ENCODE measurements around the gene ALG11.
"Not testable (repeated sequence)": the region's sequence is repeated elsewhere in the genome, so short reads cannot be mapped to it uniquely, and the experiment has no call there.

The ALG11 gene

GRCh38 chr13:52051400-52051799 is 39.2 kb downstream of the ALG11 start:
- DNase-seq = no peak
- Histone ChIP-seq H3K18ac (ENCODE audit: low read depth in 1 of 2, low read length in 2 of 2) (no peak overlapping the region), H3K4me1 (ENCODE audit: control insufficient read depth, insufficient read depth, low read depth, low read length) (no peaks in the 10 kb centered on the region), H2BK12ac (ENCODE audit: low read length in 2 of 2) (no peak overlapping the region), H3K9ac (ENCODE audit: low read length) (no peak overlapping the region), H4K91ac (ENCODE audit: low read length) (no peak overlapping the region), H3K9me3 (ENCODE audit: control insufficient read depth, low read length) (peaks cover 2% of the 10 kb centered on the region), H3K4me2 (ENCODE audit: low read length, poor library complexity, severe bottlenecking) (no peak overlapping the region), H2BK5ac (ENCODE audit: low read depth, low read length, poor library complexity, severe bottlenecking) (no peak overlapping the region), H3K27me3 (ENCODE audit: control insufficient read depth in 1 of 2, insufficient read depth in 1 of 2, low read length in 2 of 2) (no peaks in the 10 kb centered on the region), H2AK5ac (ENCODE audit: low read length, severe bottlenecking) (no peak overlapping the region), H4K8ac (ENCODE audit: low read length) (no peak overlapping the region), H3K4ac (ENCODE audit: low read depth in 1 of 2, low read length in 2 of 2) (no peak overlapping the region), H2AFZ (ENCODE audit: low read depth, low read length) (no peak overlapping the region), H3K36me3 (ENCODE audit: control insufficient read depth in 1 of 2, insufficient read depth in 2 of 2, low read depth in 1 of 2, low read length in 2 of 2) (no peaks in the 10 kb centered on the region), H3K14ac (ENCODE audit: low read length in 2 of 2) (no peak overlapping the region), H2BK120ac (ENCODE audit: low read depth, low read length) (no peak overlapping the region), H3K4me3 (ENCODE audit: insufficient read depth in 1 of 2, low read depth in 1 of 2, low read length in 2 of 2) (no peak overlapping the region), H3K79me1 (replicated peaks; ENCODE audit: low read length, poor library complexity, severe bottlenecking) (no peaks in the 10 kb centered on the region), H3K23ac (ENCODE audit: low read length in 2 of 2) (no peak overlapping the region), H3K27ac (ENCODE audit: low read length, poor library complexity, severe bottlenecking) (no peak overlapping the region), H2BK15ac (ENCODE audit: low read depth, poor library complexity, severe bottlenecking) (no peak overlapping the region)
- WGBS = 82% methylated on average over 7 of the region's 7 CpGs

GRCh38 chr13:52053460-52053859 is 41.3 kb downstream of the ALG11 start:
- no peaks in the 10 kb centered on the region for H3K4me1 ChIP-seq (ENCODE audit: control insufficient read depth, insufficient read depth, low read depth, low read length)
- no peak overlapping the region for H2BK120ac ChIP-seq (ENCODE audit: low read depth, low read length)
- no peak overlapping the region for H3K4me3 ChIP-seq (ENCODE audit: insufficient read depth in 1 of 2, low read depth in 1 of 2, low read length in 2 of 2)
- H3K79me1 ChIP-seq (replicated peaks; ENCODE audit: low read length, poor library complexity, severe bottlenecking) = no peaks in the 10 kb centered on the region
- H4K8ac ChIP-seq (ENCODE audit: low read length) = no peak overlapping the region
- no peak overlapping the region for H3K4me2 ChIP-seq (ENCODE audit: low read length, poor library complexity, severe bottlenecking)
- H3K23ac ChIP-seq (ENCODE audit: low read length in 2 of 2) = no peak overlapping the region
- H3K9me3 ChIP-seq (ENCODE audit: control insufficient read depth, low read length) = peaks cover 2% of the 10 kb centered on the region
- no peak overlapping the region for H3K14ac ChIP-seq (ENCODE audit: low read length in 2 of 2)
- no peaks in the 10 kb centered on the region for H3K27me3 ChIP-seq (ENCODE audit: control insufficient read depth in 1 of 2, insufficient read depth in 1 of 2, low read length in 2 of 2)
- no peak overlapping the region for H3K18ac ChIP-seq (ENCODE audit: low read depth in 1 of 2, low read length in 2 of 2)
- 29% methylated on average over 4 of the region's 4 CpGs for WGBS
- H4K91ac ChIP-seq (ENCODE audit: low read length) = no peak overlapping the region
- no peak overlapping the region for H3K9ac ChIP-seq (ENCODE audit: low read length)
- H3K4ac ChIP-seq (ENCODE audit: low read depth in 1 of 2, low read length in 2 of 2) = no peak overlapping the region
- no peak overlapping the region for H2AFZ ChIP-seq (ENCODE audit: low read depth, low read length)
- H2BK15ac ChIP-seq (ENCODE audit: low read depth, poor library complexity, severe bottlenecking) = no peak overlapping the region
- no peak overlapping the region for H2BK12ac ChIP-seq (ENCODE audit: low read length in 2 of 2)
- no peaks in the 10 kb centered on the region for H3K36me3 ChIP-seq (ENCODE audit: control insufficient read depth in 1 of 2, insufficient read depth in 2 of 2, low read depth in 1 of 2, low read length in 2 of 2)
- peak; percentile 6 for DNase-seq
- no peak overlapping the region for H3K27ac ChIP-seq (ENCODE audit: low read length, poor library complexity, severe bottlenecking)
- H2BK5ac ChIP-seq (ENCODE audit: low read depth, low read length, poor library complexity, severe bottlenecking) = no peak overlapping the region
- no peak overlapping the region for H2AK5ac ChIP-seq (ENCODE audit: low read length, severe bottlenecking)

GRCh38 chr13:52061064-52061463 is 48.9 kb downstream of the ALG11 start:
- not testable (repeated sequence) for H2BK5ac ChIP-seq (ENCODE audit: low read depth, low read length, poor library complexity, severe bottlenecking); H3K14ac ChIP-seq (ENCODE audit: low read length in 2 of 2); H2AK5ac ChIP-seq (ENCODE audit: low read length, severe bottlenecking); H3K4me3 ChIP-seq (ENCODE audit: insufficient read depth in 1 of 2, low read depth in 1 of 2, low read length in 2 of 2); H3K4me1 ChIP-seq (ENCODE audit: control insufficient read depth, insufficient read depth, low read depth, low read length); H4K8ac ChIP-seq (ENCODE audit: low read length); H3K36me3 ChIP-seq (ENCODE audit: control insufficient read depth in 1 of 2, insufficient read depth in 2 of 2, low read depth in 1 of 2, low read length in 2 of 2); H4K91ac ChIP-seq (ENCODE audit: low read length); H2BK12ac ChIP-seq (ENCODE audit: low read length in 2 of 2); H3K4ac ChIP-seq (ENCODE audit: low read depth in 1 of 2, low read length in 2 of 2); H2AFZ ChIP-seq (ENCODE audit: low read depth, low read length); H2BK15ac ChIP-seq (ENCODE audit: low read depth, poor library complexity, severe bottlenecking); H3K27me3 ChIP-seq (ENCODE audit: control insufficient read depth in 1 of 2, insufficient read depth in 1 of 2, low read length in 2 of 2); H3K79me1 ChIP-seq (replicated peaks; ENCODE audit: low read length, poor library complexity, severe bottlenecking); H3K27ac ChIP-seq (ENCODE audit: low read length, poor library complexity, severe bottlenecking); H2BK120ac ChIP-seq (ENCODE audit: low read depth, low read length); H3K4me2 ChIP-seq (ENCODE audit: low read length, poor library complexity, severe bottlenecking); DNase-seq; H3K9ac ChIP-seq (ENCODE audit: low read length); H3K23ac ChIP-seq (ENCODE audit: low read length in 2 of 2); H3K18ac ChIP-seq (ENCODE audit: low read depth in 1 of 2, low read length in 2 of 2)
- 97% methylated on average over 3 of the region's 3 CpGs for WGBS
- peaks cover 10% of the 10 kb centered on the region for H3K9me3 ChIP-seq (ENCODE audit: control insufficient read depth, low read length)

- Histone ChIP-seq H2BK12ac (ENCODE audit: low read length in 2 of 2) (no peak overlapping the region), H2BK5ac (ENCODE audit: low read depth, low read length, poor library complexity, severe bottlenecking) (no peak overlapping the region)
These were observed 49.4 kb downstream of the ALG11 start for GRCh38 chr13:52061587-52061986.

More at GRCh38 chr13:52061587-52061986, 49.4 kb downstream of the ALG11 start:
- DNase-seq = no peak
- Histone ChIP-seq H2AK5ac (ENCODE audit: low read length, severe bottlenecking) (no peak overlapping the region), H3K27ac (ENCODE audit: low read length, poor library complexity, severe bottlenecking) (no peak overlapping the region), H3K9me3 (ENCODE audit: control insufficient read depth, low read length) (peaks cover 12% of the 10 kb centered on the region), H3K9ac (ENCODE audit: low read length) (no peak overlapping the region), H3K4me2 (ENCODE audit: low read length, poor library complexity, severe bottlenecking) (no peak overlapping the region), H3K18ac (ENCODE audit: low read depth in 1 of 2, low read length in 2 of 2) (no peak overlapping the region), H3K27me3 (ENCODE audit: control insufficient read depth in 1 of 2, insufficient read depth in 1 of 2, low read length in 2 of 2) (no peaks in the 10 kb centered on the region), H4K8ac (ENCODE audit: low read length) (no peak overlapping the region), H3K4me1 (ENCODE audit: control insufficient read depth, insufficient read depth, low read depth, low read length) (no peaks in the 10 kb centered on the region), H3K36me3 (ENCODE audit: control insufficient read depth in 1 of 2, insufficient read depth in 2 of 2, low read depth in 1 of 2, low read length in 2 of 2) (no peaks in the 10 kb centered on the region), H4K91ac (ENCODE audit: low read length) (no peak overlapping the region), H3K79me1 (replicated peaks; ENCODE audit: low read length, poor library complexity, severe bottlenecking) (no peaks in the 10 kb centered on the region), H3K23ac (ENCODE audit: low read length in 2 of 2) (no peak overlapping the region), H2AFZ (ENCODE audit: low read depth, low read length) (no peak overlapping the region), H3K14ac (ENCODE audit: low read length in 2 of 2) (no peak overlapping the region), H3K4ac (ENCODE audit: low read depth in 1 of 2, low read length in 2 of 2) (no peak overlapping the region), H3K4me3 (ENCODE audit: insufficient read depth in 1 of 2, low read depth in 1 of 2, low read length in 2 of 2) (no peak overlapping the region), H2BK120ac (ENCODE audit: low read depth, low read length) (no peak overlapping the region), H2BK15ac (ENCODE audit: low read depth, poor library complexity, severe bottlenecking) (no peak overlapping the region)
- WGBS = 62% methylated on average over 2 of the region's 3 CpGs

All from mesenchymal stem cell (in vitro differentiated cells and primary cell).